HFFc6 (cell line): ENCODE measurements around the gene ZSCAN30. TPM values are rescaled to one million over a fixed set of nuclear protein-coding genes. Genes with fewer than 3 reads are reported as not detected.
A peak's percentile ranks its signal among the peaks of the same experiment; 100 is the strongest.

Source experiments
- DNase-seq: peaks from one replicate; pipeline ENCODE4 v3.0.0-alpha.2; 2018
- H3K27ac Mint-ChIP-seq: 2 replicates; pipeline ENCODE4 v1.8.0; 2020; ENCODE audit warnings: mild to moderate bottlenecking, mixed read lengths
- H3K27me3 Mint-ChIP-seq: 2 replicates; pipeline ENCODE4 v1.8.0; 2021; ENCODE audit warnings: mild to moderate bottlenecking, moderate library complexity, mixed read lengths; ENCODE audit not compliant: insufficient read depth
- H3K36me3 Mint-ChIP-seq: 2 replicates; pipeline ENCODE4 v1.8.0; 2021; ENCODE audit warnings: low read depth, mixed read lengths
- H3K4me1 Mint-ChIP-seq: 2 replicates; pipeline ENCODE4 v1.8.0; 2020; ENCODE audit warnings: low read depth, mixed read lengths
- H3K4me3 Mint-ChIP-seq: 2 replicates; pipeline ENCODE4 v1.8.0; 2020; ENCODE audit warnings: mild to moderate bottlenecking, moderate library complexity, mixed read lengths
- H3K9me3 Mint-ChIP-seq: 2 replicates; pipeline ENCODE4 v1.8.0; 2020; ENCODE audit warnings: mild to moderate bottlenecking, mixed read lengths
- total RNA-seq, 6 experiments: library from RNA; stranded (reverse); fragmentation: NEBNext Ultra II Directional; extraction: Animal tissue kit (Norgen Biotek cat#: 25700); gene quantifications; 2 replicates in 1 of 6; 3 replicates in 5 of 6; pipeline ENCODE4 v1.2.3, GENCODE V29; 2021
- TF ChIP-seq, protein P1 (sequence below): fragments of 200-600 bp; sonication (generic); IDR thresholded peaks from 2 replicates; pipeline ENCODE4 v1.5.0; 2021; ENCODE audit warnings: antibody characterized with exemption, mild to moderate bottlenecking

ZSCAN30 gene
- total RNA-seq, 6 experiments from 2014 or later = 10.9 to 16.1 (median 14.7) TPM

DNA sequence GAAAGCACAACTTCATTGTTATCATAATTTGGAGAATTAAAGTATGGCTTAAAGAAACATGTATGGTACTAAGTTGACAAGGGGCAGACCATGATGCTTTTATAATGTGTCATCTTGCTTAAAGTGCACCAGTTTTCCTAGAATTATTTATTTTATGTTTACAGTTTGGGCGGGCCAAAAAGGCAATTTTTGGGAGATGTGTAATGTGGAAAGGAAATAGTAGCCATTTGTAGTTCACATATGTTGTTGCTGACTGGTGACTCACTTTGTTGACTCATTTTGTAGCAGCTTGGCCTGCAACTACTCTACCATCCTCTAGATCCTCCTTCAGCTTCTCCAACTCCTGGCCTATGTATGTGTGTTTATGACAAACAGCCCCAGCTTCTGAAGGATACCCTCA lies 7.7 kb downstream of the ZSCAN30 start:
- peak; percentile 87 for DNase-seq
- H3K36me3 Mint-ChIP-seq = peaks cover 73% of the 10 kb centered on the region
- H3K4me3 Mint-ChIP-seq = peak overlapping the region; percentile 21
- H3K27ac Mint-ChIP-seq = peak overlapping the region; percentile 85
- H3K4me1 Mint-ChIP-seq = peaks cover 17% of the 10 kb centered on the region
- H3K27me3 Mint-ChIP-seq = no peaks in the 10 kb centered on the region; the same call in 1 of the 2 replicates
- H3K9me3 Mint-ChIP-seq = peaks cover 62% of the 10 kb centered on the region
- TF ChIP-seq, protein P1, sequence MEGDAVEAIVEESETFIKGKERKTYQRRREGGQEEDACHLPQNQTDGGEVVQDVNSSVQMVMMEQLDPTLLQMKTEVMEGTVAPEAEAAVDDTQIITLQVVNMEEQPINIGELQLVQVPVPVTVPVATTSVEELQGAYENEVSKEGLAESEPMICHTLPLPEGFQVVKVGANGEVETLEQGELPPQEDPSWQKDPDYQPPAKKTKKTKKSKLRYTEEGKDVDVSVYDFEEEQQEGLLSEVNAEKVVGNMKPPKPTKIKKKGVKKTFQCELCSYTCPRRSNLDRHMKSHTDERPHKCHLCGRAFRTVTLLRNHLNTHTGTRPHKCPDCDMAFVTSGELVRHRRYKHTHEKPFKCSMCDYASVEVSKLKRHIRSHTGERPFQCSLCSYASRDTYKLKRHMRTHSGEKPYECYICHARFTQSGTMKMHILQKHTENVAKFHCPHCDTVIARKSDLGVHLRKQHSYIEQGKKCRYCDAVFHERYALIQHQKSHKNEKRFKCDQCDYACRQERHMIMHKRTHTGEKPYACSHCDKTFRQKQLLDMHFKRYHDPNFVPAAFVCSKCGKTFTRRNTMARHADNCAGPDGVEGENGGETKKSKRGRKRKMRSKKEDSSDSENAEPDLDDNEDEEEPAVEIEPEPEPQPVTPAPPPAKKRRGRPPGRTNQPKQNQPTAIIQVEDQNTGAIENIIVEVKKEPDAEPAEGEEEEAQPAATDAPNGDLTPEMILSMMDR = no peak

DNA sequence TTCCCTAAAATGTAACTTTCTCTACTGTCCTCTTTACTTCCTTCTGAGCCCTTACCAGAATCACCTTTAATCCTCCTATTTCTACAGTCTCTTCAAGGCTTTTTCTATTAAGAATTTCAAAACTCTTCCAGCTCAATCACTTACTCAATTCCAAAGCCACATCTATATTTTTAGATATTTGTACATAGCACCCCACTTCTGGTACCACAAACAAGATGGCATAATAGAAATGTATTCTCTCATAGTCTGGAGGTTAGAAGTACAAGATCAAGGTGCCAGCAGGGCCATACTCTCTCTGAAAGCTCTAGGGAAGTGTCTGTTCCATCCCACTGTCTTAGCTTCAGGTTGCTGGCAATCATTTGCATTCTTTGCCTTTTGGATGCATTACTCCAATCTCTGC lies 11.1 kb downstream of the ZSCAN30 start:
- Mint-ChIP-seq H3K4me1 (peaks cover 17% of the 10 kb centered on the region), H3K9me3 (peaks cover 44% of the 10 kb centered on the region), H3K27me3 (no peaks in the 10 kb centered on the region; the same call in 1 of the 2 replicates), H3K36me3 (peaks cover 66% of the 10 kb centered on the region), H3K4me3 (no peak overlapping the region), H3K27ac (no peak overlapping the region)
- TF ChIP-seq, protein P1 = no peak
- no peak for DNase-seq

DNA sequence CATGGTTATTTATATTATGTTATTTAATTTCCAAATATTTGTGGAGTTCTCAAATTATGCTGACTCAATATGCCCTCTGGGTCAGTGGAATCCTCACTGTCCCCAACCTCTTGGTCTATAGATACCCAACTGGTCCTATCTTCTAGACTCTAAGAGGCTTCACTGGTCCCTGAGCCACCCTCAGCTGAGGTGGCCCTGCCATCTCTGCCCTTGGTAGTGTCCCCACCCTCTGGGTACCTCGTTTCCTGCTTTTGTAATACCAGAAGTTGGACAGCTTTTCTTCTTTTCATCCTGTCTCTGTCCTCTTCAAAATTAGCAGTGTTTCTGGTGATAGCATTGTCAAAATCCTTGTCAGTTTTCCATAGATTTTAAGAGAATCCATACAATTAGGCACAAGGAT lies 11.9 kb downstream of the ZSCAN30 start:
- Mint-ChIP-seq H3K4me3 (no peak overlapping the region), H3K27me3 (no peaks in the 10 kb centered on the region; the same call in 1 of the 2 replicates), H3K36me3 (peaks cover 72% of the 10 kb centered on the region), H3K27ac (no peak overlapping the region), H3K4me1 (peaks cover 16% of the 10 kb centered on the region), H3K9me3 (peaks cover 53% of the 10 kb centered on the region)
- TF ChIP-seq, protein P1 = no peak
- no peak for DNase-seq

DNA sequence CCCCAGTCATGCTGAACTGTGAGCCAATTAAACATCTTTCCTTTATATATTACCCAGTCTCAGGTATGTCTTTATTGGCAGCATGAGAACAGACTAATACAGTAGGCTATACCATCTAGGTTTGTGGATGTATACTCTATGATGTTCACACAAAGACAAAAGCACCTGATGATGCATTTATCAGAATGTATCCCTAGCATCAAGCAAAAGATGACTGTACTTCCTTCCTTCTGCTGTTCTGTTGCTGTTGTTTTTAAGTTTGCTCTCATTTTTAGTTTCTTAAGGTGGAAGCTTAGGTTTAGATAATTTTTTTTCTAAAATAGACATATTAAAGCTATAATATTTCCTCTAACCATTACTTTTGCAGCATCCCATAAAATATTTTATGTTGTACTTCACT lies 12.4 kb downstream of the ZSCAN30 start:
- peaks cover 11% of the 10 kb centered on the region for H3K4me1 Mint-ChIP-seq
- H3K27ac Mint-ChIP-seq = no peak overlapping the region
- peaks cover 53% of the 10 kb centered on the region for H3K9me3 Mint-ChIP-seq
- peaks cover 72% of the 10 kb centered on the region for H3K36me3 Mint-ChIP-seq
- H3K27me3 Mint-ChIP-seq = no peaks in the 10 kb centered on the region
- no peak overlapping the region for H3K4me3 Mint-ChIP-seq
- DNase-seq = no peak
- TF ChIP-seq, protein P1 = no peak

DNA sequence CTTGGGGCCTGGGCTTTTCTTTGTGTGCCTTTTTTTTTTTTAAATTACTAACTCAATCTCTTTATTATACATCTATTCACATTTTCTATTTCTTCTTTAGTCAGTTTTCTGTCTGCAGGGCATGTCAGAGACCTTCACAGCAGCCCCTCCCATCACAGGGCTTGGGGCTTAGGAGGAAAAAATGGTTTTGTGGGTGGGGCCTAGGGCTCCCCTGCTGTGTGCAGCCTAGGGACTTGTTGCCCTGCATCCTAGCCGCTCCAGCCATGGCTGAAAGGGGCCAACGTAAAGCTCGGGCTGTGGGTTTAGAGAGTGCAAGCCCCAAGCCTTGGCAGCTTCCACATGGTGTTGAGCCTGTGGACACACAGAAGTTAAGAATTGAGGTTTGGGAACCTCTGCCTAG lies 13.8 kb downstream of the ZSCAN30 start:
- Mint-ChIP-seq H3K36me3 (peaks cover 64% of the 10 kb centered on the region), H3K9me3 (peaks cover 49% of the 10 kb centered on the region), H3K4me3 (no peak overlapping the region), H3K27me3 (no peaks in the 10 kb centered on the region; the same call in 1 of the 2 replicates), H3K27ac (no peak overlapping the region), H3K4me1 (no peaks in the 10 kb centered on the region)
- DNase-seq = no peak
- TF ChIP-seq, protein P1 = no peak

DNA sequence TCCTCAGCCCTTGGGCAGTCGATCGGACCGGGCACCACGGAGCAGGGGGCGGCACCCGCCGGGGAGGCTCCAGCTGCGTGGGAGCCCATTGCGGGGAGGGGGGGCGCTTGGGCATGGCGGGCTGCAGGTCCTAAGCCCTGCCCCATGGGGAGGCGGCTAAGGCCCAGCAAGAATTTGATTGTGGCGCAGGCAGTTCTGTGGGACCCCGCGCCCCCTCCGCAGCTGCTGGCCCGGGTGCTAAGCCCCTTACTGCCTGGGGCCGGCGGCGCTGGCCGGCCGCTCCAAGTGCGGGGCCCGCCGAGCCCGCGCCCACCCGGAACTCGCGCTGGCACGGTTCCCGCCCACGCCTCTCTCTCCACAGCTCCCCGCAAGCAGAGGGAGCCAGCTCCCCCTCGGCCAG lies 18.4 kb downstream of the ZSCAN30 start:
- no peaks in the 10 kb centered on the region for H3K4me1 Mint-ChIP-seq
- H3K4me3 Mint-ChIP-seq = no peak overlapping the region
- DNase-seq = no peak
- no peak overlapping the region for H3K27ac Mint-ChIP-seq
- peaks cover 3% of the 10 kb centered on the region for H3K27me3 Mint-ChIP-seq
- peaks cover 41% of the 10 kb centered on the region for H3K9me3 Mint-ChIP-seq
- TF ChIP-seq, protein P1 = no peak
- H3K36me3 Mint-ChIP-seq = peaks cover 58% of the 10 kb centered on the region
